Glomerular endothelial cell (primary cell): ENCODE measurements around the gene SLAMF7. TPM values are rescaled to one million over a fixed set of nuclear protein-coding genes. Genes with fewer than 3 reads are reported as not detected.
"Not testable (repeated sequence)": the region's sequence is repeated elsewhere in the genome, so short reads cannot be mapped to it uniquely, and the experiment has no call there.

ENCODE experiments used
- DNase-seq: peaks from one replicate; pipeline ENCODE4 v3.0.0-alpha.2; 2011; ENCODE audit warnings: low read depth, low spot score; ENCODE audit errors: extremely low read depth
- total RNA-seq: library from RNA; depleted of rRNA; stranded (reverse); fragments of >200 nt; gene quantifications from 2 replicates; pipeline ENCODE4 v1.2.3, GENCODE V29; 2015

The SLAMF7 gene, protein sequence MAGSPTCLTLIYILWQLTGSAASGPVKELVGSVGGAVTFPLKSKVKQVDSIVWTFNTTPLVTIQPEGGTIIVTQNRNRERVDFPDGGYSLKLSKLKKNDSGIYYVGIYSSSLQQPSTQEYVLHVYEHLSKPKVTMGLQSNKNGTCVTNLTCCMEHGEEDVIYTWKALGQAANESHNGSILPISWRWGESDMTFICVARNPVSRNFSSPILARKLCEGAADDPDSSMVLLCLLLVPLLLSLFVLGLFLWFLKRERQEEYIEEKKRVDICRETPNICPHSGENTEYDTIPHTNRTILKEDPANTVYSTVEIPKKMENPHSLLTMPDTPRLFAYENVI
- total RNA-seq = not detected in 2 replicates

DNA sequence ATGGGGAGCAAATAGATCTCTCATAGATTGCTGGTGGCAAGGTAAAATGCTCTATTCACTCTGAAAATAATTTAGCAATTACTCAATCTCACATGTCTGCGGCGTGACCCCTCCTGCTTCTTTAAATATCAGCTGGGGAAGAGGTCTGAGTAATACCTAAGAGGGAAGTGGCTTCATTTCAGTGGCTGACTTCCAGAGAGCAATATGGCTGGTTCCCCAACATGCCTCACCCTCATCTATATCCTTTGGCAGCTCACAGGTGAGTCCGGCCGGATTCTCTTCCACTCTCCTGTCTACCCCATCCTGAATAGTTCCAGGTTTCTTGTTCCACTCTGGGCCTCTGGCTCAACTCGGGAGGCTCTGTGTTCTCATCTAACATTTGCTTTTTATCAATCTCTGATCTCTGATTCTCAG, at the start of gene SLAMF7:
Gene SLAMF7 (plus strand): TSS at position 150 of the 414 bp plus-strand sequence. CDS start 55 bp downstream, at position 205.
- DNase-seq = no peak

DNA sequence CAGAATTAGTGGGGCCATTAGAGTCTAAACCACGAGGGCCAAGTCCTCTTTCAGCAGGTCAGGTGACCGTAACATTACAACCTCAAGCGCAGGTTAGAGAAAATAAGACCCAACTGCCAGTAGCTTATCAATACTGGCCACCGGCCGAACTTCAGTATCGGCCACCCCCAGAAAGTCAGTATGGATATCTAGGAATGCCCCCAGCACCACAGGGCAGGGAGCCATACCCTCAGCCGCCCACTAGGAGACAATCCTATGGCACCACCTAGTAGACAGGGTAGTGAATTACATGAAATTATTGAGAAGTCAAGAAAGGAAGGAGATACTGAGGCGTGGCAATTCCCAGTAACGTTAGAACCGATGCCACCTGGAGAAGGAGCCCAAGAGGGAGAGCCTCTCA, 46.7 kb upstream of the SLAMF7 start:
- DNase-seq = not testable (repeated sequence)

DNA sequence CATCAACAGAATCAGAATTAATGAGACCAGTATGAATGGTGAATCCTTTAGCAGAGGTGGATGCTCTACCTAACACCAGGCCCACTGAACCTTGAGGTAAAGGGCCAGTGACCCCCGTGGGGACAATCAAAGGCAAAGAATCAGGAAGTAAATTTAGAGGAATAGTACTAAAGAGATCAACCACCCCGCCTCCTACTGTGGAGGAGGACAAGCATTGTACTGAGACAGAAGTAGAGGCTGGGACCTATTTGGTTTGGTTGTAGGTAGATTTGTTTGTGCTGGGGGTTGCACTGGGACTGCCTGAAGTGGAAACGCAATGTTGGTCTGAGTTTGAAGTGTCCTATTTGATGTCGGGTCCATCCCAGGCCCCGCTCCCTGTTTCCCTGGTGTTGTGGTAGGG, 36.9 kb upstream of the SLAMF7 start:
- no peak for DNase-seq

DNA sequence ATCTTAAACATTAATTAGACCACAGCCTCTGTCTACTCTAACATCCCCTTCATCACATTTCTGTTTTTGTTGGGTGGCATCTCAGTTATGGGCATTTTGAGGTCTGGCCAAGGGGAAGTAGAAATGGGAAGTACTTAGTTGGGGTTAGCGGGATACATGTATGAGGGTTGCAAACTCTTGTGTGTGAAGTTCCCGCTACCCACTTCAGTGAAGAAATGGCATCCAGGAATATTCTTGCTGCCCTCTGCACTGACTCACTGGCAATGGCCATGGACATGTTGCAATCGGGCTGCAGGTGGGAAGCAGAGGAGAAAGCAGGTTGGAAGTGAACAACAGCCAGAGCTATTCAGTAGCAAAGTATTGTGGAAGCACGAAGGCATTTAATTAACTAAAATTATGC, 34.8 kb upstream of the SLAMF7 start:
- no peak for DNase-seq

DNA sequence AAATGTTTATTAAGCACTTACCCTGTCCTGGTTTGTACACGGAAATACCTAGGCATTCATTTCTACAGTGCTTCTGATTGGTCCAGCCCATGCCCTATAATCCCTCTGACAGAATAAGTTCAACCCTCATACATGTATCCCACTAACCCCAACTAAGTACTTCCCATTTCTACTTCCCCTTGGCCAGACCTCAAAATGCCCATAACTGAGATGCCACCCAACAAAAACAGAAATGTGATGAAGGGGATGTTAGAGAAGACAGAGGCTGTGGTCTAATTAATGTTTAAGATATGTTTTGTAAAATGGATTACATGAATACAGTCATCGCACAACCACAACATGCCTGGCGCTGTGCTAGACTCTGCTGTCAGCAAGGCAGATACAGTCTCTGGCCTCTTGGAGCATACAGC, 33.8 kb upstream of the SLAMF7 start:
- not testable (repeated sequence) for DNase-seq

DNA sequence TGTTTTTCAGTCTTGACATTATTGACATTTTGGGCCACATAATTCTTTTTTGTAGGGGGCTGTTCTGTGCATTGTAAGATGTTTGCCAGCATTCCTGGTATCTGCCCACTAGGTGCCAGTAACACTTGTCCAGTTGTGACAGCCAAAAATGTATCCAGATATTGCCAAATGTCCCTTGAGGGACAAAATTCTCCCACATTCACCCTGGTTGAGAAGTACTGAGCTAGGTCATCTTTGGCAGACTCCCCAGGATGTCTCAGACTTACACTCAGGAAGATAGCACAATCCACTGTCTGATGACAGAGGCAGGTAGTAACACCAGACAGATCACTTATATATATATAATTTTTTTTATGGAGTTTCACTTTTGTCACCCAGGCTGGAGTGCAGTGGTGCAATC, 33.3 kb upstream of the SLAMF7 start:
- DNase-seq = no peak

DNA sequence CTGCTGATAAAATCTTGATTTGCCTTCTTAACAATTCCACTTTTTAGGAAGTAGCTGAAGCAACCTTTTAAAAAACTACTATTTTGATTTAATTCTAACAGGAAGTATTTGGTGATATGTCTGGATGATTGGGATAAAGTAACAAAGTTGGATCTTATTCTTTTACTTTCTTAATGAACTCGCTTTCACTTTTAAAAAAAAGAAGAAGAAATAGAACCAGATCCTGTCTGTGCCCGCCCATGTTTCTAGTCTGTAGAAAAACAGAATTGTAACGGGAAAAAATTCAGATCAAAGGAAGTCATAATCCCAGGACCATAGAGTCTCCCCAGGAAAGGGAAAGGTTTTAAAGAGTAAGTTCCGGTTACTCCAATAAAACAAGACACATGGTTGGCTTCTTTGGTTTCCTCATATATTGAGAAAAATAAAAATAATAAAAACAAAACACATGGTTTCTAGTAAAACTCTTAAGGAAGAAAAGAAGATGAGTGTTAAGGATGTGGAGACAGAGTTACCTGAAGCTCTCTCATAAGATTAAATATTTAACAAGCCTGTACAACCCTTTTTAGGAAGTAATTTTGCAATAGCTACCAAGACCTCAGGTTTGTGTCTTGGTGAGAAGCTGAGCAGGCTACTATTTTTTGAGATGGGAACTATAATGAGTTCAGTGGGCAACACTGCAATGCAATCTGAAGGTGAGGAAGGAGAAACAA, 32.4 kb upstream of the SLAMF7 start:
- DNase-seq = no peak

DNA sequence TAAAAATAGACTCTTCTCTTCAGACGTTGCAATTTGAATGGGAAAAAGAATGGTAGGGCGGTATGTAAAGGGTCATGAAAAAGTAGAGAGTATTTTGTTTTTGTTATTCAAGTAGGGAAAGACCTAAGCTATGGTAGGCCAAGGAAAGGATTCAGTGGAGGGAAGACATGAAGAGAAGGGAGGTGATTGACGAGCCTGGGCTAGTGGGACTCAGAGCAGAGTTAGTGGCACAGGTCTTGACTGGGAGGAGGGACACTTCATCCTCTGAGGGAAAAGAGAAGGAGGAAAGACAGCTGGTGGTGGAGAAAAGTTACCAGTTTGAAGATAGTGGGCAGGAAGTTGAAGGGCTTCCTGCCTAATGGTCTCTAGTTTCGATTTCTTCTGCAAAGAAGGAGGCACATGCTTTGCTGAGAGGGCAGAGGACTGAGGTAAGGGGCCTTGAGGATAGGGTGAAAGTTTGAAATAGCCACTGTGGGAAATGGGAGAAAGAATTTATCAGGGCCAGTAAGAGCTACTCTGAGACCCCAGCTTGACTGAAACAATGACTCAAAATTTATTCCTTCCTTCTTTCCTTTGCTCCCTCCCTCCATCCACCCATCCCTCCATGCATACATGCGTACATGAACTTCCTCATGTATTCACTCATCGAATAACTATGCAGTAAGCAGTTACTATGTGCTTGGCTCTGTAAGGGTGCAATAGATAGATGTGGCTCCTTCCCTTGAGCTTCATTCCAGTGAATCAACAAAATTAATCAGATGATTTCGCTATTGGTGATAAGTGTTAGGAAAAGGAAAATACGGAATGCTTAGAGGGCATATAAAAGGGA, 31.6 kb upstream of the SLAMF7 start:
- no peak for DNase-seq

DNA sequence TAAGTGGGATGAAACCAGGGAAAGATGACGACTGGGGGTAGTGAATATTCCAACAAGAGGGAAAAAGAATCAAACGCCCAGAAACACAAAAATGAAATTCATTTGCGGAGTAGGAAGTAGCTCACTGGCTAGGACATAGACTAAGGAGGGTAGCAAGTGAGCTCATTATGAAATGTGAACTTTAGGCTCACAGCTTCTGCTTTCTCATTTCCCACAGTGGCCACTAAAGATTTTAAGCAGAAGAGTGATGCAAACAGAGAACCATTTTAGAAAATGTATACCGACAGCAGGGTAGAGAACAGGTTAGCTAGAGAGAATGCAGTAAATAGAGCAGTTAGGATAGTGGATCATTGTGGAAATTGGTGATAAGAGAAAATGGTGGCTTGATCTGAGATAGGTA, 30.9 kb upstream of the SLAMF7 start:
- no peak for DNase-seq

DNA sequence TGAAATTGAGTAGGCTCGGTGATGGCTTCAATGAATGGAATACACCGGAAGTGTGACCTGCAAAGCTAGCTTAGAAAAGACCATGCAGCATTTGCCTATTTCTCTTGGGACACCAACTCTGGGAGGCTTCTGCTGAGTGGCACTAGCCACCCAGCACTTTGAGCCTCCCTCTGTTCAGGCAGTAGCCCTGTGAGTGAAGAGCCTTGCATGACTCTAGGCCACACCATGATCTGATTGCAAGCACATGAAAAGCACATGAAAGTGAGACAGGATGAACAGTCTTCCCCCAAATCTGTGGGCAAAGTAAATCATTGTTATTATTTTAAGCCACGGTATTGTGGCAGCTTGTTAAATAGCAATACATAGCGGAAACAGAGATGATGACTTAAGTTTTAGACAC, 30.2 kb upstream of the SLAMF7 start:
- DNase-seq = no peak

DNA sequence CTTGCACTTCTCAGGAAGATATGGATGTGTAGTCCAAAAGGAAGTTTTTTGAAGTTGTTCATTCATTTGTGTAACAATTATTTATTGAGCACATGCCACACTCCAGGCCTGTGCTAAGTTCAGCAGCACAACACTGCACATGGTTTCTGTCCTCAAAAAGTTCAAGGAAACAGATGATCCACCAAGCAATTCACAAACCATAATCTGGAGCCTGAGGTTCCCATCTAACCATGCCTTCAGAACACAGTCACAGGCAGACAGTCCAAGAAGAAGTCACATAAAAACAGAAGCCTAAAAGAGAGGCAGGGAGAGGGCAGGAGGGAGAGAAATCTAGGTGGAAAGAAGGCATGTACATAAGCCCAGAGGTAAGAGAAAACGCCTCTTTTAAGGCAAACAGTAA, 29.3 kb upstream of the SLAMF7 start:
- DNase-seq = no peak

DNA sequence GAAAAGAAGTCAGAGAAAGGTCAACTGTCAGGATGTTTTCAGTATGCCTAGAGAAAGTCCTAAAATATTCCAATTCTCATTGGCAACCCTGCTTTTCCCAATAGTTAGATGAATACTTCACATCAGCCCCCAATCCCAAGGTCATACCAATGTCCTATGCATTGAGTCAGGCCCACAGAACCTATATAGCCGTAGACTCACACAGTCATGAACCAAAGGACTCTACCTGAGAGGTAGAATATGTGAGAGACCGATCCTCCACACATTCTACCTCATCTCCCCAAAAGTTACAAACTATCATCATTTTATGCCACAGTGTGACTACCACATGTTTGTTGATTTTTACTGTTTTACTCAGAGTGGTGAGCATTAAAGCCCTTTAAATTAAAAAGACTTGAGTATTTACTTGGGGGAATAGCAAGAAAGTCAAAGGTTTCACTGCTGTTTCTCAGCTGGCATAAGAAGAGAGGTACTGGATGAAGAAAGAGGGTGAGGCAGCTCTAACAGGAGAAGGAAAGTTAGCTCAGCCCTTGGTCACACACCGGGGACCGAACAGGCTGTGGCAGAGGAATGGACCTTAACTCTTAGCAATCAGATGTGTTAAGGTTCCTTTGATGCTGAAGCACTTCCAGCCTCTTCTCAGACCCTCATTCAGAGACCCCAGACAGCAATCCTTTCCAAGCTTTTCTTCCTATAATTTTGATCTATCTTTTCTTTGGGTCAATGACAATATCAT, 28.4 kb upstream of the SLAMF7 start:
- no peak for DNase-seq

DNA sequence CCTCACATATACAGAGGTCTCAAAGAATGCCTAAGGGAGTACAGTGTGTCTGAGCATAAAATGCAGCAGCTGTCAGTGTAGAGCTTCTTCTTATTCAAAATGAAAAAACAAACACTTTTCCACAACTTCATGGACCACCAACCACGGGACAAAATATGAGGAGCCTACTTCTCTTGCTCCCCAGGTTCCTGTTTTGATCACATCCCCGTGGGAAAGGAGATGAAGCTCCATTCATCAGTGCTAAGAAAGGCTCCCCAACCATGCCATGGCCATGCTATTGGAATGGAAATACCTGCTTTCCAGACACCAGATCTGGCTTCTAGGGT, 27.8 kb upstream of the SLAMF7 start:
- DNase-seq = no peak

DNA sequence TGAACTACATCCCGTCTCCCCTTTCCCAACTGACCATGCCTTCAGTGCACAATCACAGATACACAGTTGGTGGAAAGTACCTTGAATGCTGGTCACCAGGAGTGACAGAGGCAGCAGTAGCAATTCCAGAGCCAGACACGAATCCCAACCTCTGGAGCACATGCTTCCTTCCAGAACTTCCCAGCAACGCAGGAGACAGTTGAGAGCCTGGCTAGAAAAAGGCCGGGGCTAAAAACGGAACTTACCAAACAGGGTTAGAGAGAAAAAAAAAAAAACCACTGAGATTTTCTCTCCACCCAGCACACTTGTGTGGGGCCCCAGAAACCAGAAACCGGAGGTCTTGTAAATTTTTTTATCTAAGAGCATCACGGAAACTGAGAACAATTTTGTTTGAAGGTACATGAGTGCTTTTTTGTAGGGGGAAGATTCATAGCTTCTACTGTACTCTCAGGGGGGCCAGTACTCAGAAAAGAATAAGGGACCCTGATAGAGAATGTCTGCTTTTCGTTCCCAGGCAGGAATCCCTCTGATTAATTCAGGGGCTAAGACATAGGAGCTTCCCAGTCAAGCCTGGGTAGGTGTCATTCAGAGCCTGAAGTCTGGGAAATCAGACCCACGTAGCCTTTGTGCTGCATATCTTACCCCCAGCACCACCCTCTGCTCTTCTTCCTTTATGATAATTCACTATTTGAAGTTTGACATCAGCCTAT, 27.3 kb upstream of the SLAMF7 start, which contains the start of gene CD48:
Gene CD48 (minus strand): TSS at position 221 of the 710 bp plus-strand sequence. CDS start 59 bp downstream, at position 162.
- no peak for DNase-seq

DNA sequence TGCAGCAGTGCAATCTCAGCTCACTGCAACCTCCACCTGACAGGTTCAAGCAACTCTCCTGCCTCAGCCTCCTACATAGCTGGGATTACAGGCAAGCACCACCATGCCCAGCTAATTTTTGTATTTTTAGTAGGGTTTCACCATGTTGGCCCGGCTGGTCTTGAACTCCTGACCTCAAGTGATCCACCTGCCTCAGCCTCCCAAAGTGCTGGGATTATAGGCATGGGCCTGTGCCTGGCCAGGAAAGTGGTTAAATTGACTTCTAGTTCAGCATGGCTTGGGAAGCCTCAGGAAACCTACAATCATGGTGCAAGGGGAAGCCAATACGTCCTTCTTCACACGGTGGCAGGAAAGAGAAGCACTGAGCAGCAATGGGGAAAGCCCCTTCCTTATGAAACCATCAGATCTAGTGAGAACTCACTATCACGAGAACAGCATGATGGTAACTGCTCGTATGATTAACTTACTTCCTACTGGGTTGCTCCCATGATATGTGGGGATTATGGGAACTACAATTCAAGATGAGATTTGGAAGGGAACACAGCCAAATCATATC, 26.4 kb upstream of the SLAMF7 start:
- not testable (repeated sequence) for DNase-seq

DNA sequence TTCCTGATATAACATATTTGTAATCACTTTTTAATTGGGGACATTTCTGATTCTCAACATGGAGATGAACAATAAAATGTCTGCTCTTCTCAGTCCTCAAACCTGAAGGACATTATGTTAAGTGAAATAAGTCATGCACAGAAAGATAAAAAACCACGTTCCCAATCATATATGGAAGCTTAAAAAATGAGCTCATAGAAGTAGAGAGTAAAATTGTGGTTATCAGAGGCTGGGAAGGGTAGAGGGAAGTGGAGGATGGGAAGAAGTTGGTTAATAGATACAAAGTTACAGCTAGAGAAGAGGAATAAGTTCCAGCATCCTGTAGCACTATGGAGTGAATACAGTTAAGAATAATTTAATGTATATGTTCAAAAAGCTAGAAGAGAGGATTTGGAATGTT, 25.9 kb upstream of the SLAMF7 start:
- no peak for DNase-seq

DNA sequence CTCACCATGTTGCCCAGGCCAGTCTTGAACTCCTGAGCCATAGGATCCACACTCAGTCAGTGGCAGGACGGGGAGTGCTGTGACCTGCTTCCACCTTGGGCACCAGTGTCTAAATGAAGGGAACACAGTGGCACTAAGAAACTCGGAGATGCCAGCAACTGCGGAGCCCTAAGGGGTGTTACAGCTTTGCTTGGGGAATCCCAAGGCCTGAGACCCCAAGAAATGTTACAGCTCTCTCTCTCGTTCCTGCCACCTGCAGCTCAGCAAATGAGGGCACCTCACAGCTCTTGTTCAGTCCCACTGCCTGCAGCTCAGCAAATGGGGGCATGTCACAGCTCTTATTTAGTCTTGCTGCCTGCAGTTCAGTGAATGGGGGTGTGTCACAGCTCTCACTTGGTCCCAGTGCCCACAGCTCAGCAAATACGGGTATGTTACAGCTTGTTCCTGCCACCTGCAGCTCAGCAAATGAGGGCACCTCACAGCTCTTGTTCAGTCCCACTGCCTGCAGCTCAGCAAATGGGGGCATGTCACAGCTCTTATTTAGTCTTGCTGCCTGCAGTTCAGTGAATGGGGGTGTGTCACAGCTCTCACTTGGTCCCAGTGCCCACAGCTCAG, 24.9 kb upstream of the SLAMF7 start:
- not testable (repeated sequence) for DNase-seq

DNA sequence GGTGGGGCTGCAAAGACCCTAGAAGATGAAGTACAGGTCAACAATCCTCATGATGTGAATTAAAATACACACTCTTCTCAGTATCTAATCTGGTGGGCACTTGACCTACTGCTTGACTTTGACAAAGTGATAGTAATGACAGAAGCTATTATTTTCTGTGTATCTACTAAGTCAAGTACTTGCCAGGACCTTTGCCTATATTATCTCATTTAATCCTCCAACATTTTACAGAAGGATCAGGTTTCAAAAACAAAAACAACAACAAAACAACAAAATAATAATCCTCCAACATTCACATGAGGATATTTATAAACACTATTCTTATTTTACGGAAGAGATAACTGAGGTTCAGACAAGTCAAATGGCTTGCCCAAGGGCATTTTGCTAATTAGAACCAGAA, 23.0 kb upstream of the SLAMF7 start:
- DNase-seq = no peak

DNA sequence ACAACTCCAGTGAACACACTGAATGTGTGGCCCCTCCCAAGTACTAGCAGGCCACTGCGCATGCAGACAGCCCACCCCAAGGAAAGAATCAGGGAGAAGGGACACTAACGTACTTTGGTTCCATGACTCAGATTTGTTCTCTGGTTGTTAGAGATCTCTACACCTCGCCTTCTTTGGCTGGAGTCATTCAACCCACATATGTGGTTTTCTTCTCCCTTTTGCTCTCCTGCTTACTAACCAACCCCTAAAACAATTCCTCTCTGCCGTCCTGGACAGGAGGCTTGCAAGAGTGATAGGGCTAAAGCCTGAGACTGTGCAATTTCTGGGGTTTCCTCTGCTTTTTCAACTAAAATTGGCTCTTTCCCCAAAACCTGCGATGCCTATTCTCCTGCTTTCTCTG, 21.7 kb upstream of the SLAMF7 start:
- DNase-seq = no peak
